Measurements from ENCODE around the gene TRA2B.

The TRA2B gene

GRCh38 chr3:185937689-185938374 lies at the start of gene TRA2B:
Gene TRA2B, minus strand, starts transcription at chr3:185938014. Its CDS starts 154 bp downstream, at chr3:185937860.
- DNase-seq = peak; percentile 97

GRCh38 chr3:185986198-185986777 lies 48.5 kb upstream of the TRA2B start:
- DNase-seq = no peak

- no peak for DNase-seq
Measured at GRCh38 chr3:185984203-185984602, 46.4 kb upstream of the TRA2B start.

GRCh38 chr3:185983495-185984141 lies 45.8 kb upstream of the TRA2B start:
- no peak for DNase-seq

GRCh38 chr3:185982632-185983031 lies 44.8 kb upstream of the TRA2B start:
- DNase-seq = no peak

- DNase-seq = no peak
Measured at GRCh38 chr3:185981621-185982020, 43.8 kb upstream of the TRA2B start.

GRCh38 chr3:185979721-185980121 lies 41.9 kb upstream of the TRA2B start:
- no peak for DNase-seq

- no peak for DNase-seq
Measured at GRCh38 chr3:185978516-185978915, 40.7 kb upstream of the TRA2B start.

GRCh38 chr3:185977679-185978040 lies 39.8 kb upstream of the TRA2B start:
- no peak for DNase-seq

- no peak for DNase-seq
Measured at GRCh38 chr3:185976977-185977678, 39.3 kb upstream of the TRA2B start.

- DNase-seq = no peak
Measured at GRCh38 chr3:185976100-185976499, 38.3 kb upstream of the TRA2B start.

- DNase-seq = no peak
Measured at GRCh38 chr3:185971579-185971978, 33.8 kb upstream of the TRA2B start.

- no peak for DNase-seq
Measured at GRCh38 chr3:185968168-185968567, 30.4 kb upstream of the TRA2B start.

- no peak for DNase-seq
Measured at GRCh38 chr3:185966655-185967054, 28.8 kb upstream of the TRA2B start.

GRCh38 chr3:185965496-185965895 lies 27.7 kb upstream of the TRA2B start:
- DNase-seq = no peak

GRCh38 chr3:185961675-185962232 lies 23.9 kb upstream of the TRA2B start:
- no peak for DNase-seq

- no peak for DNase-seq
Measured at GRCh38 chr3:185960522-185961288, 22.9 kb upstream of the TRA2B start.

- DNase-seq = peak; percentile 32
Measured at GRCh38 chr3:185959609-185960521, 22.1 kb upstream of the TRA2B start.

- DNase-seq = no peak
Measured at GRCh38 chr3:185958626-185959025, 20.8 kb upstream of the TRA2B start.

GRCh38 chr3:185956244-185956643 lies 18.4 kb upstream of the TRA2B start:
- DNase-seq = no peak

GRCh38 chr3:185954366-185954723 lies 16.5 kb upstream of the TRA2B start:
- DNase-seq = no peak

GRCh38 chr3:185950728-185951127 lies 12.9 kb upstream of the TRA2B start:
- no peak for DNase-seq
